Measurements from ENCODE around the gene PTK7. TPM values are rescaled to one million over a fixed set of nuclear protein-coding genes. Genes with fewer than 3 reads are reported as not detected.
A peak's percentile ranks its signal among the peaks of the same experiment; 100 is the strongest.

PTK7 gene
- total RNA-seq, 1 donor from 2014 or later = 20.0 TPM

- no peak for DNase-seq (ENCODE audit: low read depth in 2 of 2)
These were observed 10.0 kb downstream of the PTK7 start for GRCh38 chr6:43086022-43086658.

DNA sequence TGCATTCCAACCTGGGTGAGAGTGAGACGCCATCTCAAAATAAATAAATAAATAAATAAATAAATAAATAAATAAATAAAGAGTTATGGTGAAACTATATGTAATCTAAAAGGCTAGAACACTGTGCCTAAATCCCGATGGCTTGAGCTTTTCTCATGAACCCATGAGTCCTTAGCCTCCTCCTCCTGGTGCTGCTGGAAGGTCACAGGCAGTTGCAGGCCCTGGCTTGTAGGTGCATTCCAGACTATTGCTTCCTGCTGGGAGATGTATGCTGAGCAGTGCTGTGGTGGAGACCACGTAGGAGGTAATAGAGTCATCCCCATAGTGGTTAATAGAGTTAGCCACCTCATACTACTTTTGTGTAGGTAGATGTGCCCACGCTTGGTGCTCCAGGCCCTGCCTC is 12.5 kb downstream of the PTK7 start:
- DNase-seq (ENCODE audit: low read depth in 2 of 2) = no peak

DNA sequence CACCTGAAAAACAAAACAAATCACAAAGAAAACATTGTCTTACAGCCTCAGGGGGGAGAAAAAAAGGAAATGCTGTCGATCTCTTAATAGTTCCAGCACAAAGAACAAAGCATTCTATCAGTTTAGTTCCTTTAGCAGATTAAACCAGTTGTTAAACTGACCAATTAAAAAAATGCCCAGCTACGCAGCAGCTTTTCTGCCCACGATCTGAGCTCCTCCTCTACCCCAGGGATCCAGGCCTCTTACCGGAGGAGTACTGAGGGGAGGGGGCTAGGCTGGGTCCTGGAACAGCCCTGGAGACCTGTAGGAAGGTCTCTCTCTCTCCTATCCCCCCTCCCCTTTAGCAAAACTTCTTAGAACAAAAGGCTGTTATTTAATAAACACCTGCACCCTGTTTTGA is 13.4 kb downstream of the PTK7 start:
- DNase-seq (ENCODE audit: low read depth in 2 of 2) = no peak

- DNase-seq (ENCODE audit: low read depth in 2 of 2) = no peak
These were observed 13.9 kb downstream of the PTK7 start for GRCh38 chr6:43089874-43090558.

GRCh38 chr6:43090559-43090956 is 14.4 kb downstream of the PTK7 start:
- no peak for DNase-seq (ENCODE audit: low read depth in 2 of 2)

- DNase-seq (ENCODE audit: low read depth in 2 of 2) = no peak
These were observed 14.9 kb downstream of the PTK7 start for GRCh38 chr6:43091020-43091419.

GRCh38 chr6:43091436-43091991 is 15.4 kb downstream of the PTK7 start:
- DNase-seq (ENCODE audit: low read depth in 2 of 2) = no peak

DNA sequence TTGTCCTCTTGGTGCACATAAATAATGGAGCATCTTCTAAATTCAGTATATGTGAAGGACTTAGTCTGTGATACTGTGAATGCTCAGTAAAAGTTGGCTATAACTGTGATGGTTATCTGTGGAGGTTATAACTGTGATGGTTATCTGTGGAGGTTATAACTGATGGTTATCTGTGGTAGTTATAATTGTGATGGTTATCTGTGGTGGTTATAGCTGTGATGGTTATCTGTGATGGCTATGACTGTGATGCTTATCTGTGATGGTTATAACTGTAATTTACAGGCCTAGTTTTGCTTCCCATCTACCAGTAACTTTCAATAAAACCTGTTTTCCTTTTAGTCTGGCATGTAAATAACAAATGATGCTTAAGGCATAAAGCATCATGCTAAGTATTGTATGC is 16.5 kb downstream of the PTK7 start:
- DNase-seq (ENCODE audit: low read depth in 2 of 2) = no peak

DNA sequence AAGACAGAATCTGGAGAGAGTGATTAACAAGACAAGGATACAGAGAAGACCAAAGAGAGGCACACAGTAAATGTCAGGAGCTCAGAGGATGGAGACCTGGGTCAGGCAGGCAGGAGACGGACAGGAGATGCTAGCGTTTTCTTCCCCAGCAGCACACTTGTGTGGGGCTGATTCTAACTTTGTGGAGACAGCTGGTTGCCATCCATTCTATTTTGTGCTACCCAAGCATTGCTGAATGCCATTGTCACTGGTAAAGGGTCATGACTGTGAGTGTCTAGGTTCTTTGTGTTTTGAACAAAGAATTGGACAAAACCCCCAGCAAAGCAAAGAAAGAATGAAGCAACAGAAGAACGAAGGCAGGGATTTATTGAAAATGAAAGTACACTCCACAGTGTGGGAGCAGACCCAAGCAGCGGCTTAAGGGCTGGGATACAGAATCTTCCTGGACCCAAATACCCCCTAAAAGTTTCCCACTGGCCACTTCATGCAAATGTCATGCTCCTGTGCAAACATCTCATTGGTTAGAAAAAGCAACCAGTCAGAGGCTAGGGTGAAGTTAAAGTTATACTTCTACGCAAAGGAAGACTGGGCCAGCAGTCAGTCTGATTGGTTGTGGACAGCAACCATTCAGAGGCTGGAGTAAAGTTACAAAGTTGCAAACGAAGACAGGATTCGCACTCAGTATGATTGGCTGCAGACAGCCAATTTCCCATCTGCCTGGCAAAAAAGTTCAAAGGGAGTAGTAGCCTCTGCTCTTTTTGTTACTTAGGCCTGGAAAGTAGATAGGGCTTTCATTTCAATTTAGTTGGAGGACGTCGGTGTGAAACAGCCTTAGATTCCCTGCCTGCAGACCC is 17.5 kb downstream of the PTK7 start:
- DNase-seq (ENCODE audit: low read depth in 2 of 2) = no peak

- DNase-seq (ENCODE audit: low read depth in 2 of 2) = no peak
These were observed 19.8 kb downstream of the PTK7 start for GRCh38 chr6:43095939-43096338.

DNA sequence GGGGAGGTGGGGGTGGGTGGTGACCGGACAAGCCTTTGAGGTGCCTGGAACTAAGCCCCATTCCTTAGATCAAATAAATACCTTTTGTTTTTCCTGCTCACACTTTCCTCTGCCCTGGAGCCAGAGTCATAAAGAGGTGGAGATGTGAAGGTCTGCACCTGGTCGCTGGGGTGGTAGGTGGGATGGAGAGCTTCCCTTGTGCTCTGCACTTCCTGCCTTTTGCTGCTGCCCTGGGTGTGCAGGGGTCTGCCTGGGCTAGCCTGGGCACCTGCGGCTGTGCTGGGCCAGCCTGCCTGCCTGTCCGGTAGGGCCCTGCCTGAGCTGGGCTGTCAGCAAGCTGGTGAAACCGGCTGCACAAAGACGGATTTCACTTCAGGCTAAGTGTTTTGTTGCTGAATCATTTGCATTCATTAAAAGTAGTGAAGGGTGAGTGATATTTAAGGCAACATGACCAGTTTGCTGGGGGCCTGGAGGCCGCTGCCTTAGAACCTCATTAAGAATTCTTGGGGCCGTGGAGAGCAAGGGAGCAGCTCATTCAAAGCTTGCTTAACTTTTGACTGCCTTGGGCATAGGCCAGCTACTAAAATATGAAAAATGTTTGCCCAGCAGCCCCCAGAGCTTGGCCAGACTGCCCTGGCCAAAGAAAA is 20.5 kb downstream of the PTK7 start:
- DNase-seq (ENCODE audit: low read depth in 2 of 2) = peak in 1 of 2 donors; percentile 23

DNA sequence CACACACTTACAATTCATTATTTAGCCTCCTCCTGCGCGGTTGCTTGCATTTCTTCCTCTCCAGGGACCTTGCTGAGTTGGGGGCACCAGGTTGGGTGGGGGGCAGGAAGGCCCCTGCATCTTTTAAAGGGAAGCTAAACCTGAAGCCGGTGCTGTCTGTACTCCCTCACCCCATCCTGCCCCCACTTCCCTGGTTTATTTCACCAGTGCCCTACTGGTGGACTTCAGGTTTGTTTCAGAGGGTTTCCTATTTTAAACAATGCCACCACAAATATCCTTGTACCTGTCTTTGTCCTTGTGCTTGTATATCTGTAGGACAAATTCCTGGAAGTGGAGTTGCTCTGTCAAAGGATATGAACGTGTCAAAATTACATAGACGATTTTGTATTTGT is 21.0 kb downstream of the PTK7 start:
- DNase-seq (ENCODE audit: low read depth in 2 of 2) = no peak

- no peak for DNase-seq (ENCODE audit: low read depth in 2 of 2)
These were observed 21.4 kb downstream of the PTK7 start for GRCh38 chr6:43097502-43097901.

GRCh38 chr6:43101497-43101896 is 25.4 kb downstream of the PTK7 start:
- no peak for DNase-seq (ENCODE audit: low read depth in 2 of 2)

DNA sequence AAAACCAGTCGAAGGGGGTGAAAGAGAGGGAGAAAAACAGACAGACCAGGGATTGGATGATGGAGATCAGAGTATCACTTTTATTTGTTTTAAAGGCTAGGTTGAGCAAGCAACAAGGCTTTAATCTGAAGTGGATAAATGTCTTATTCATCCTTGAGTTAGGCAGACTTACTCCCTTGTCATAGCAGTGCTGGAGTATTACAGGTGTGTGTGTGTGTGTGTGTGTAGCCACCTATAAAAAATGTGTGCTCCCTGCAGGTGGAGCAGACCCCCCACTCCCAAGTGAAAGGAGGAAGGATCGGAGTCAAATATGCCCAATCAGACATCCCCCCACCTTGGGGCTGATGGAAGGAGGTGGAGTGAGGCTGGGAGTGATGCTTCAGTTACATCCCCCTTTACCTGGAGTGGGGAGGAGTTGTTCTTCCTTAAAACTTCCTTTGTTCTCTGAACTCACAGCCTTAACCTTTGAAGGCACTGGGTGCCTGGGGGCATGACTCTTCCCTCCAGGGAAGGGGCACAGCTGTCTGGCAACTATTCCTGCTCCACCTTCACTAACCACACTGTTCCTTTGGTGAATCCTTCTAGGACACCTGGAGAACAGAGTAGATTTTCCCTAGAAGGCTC is 27.3 kb downstream of the PTK7 start:
- DNase-seq (ENCODE audit: low read depth in 2 of 2) = no peak

GRCh38 chr6:43105538-43106222 is 29.6 kb downstream of the PTK7 start:
- DNase-seq (ENCODE audit: low read depth in 2 of 2) = no peak

- no peak for DNase-seq (ENCODE audit: low read depth in 2 of 2)
These were observed 31.4 kb downstream of the PTK7 start for GRCh38 chr6:43107344-43108062.

GRCh38 chr6:43113431-43114260 is 37.5 kb downstream of the PTK7 start:
- DNase-seq (ENCODE audit: low read depth in 2 of 2) = no peak

DNA sequence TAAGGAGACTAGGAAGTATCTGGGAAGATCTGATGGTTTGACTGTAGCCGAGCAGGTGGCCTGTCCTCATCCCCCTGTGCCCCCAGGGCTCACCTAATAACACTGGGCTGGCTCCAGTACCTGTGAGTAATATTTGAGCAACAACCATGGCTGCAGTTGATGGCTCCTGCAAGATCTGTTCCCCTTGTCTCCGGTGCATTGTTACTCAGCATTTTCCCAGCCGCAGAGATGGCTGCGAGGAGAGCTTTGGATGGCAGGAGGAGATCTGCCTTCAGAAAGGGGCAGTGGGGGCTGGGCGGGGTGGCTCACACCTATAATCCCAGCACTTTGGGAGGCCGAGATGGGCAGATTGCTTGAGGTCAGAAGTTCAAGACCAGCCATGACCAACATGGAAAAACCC is 39.3 kb downstream of the PTK7 start:
- DNase-seq (ENCODE audit: low read depth in 2 of 2) = no peak
